RPMI8226 (cell line): ENCODE data around the gene FABP1.

ENCODE experiments used
- DNase-seq: peaks from one replicate; pipeline ENCODE4 v3.0.0-alpha.2; 2015

Gene FABP1

DNA sequence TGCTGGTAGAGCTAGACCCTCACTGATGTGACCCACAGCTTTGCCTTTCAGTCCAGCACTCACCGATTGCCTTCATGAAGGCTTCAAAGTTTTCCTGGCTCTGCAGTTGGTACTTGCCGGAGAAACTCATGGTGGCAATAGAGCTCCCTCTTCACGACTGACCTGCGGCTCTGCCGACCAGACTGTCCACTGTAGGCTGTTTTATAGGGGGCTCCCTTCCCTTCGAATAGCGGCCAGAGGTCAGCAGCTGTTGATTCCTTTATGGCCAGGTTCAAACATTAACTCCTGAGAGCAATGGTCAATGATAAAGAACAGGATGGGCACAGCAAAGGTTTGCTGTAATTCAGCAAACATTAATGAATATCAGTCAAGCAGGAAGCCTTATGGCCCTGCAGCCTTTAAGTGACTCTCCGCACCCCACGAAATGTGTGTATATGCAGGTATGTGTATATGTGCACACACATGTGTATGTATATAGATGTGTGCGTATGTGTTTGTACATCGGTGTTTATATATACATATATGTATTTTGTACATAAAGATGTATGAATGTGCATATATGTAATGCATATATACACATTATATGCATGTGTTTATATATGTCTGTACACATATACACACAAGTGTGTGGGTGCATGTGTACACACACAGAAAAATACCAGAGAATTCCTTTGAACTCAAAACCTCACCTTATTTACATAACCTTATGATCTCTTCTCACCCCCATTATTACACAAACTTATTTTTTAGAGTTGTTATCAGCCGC, at the start of gene FABP1:
Gene FABP1 (minus strand): TSS at position 175 of the 766 bp plus-strand sequence. CDS start 45 bp downstream, at position 130.
- DNase-seq, result no peak

DNA sequence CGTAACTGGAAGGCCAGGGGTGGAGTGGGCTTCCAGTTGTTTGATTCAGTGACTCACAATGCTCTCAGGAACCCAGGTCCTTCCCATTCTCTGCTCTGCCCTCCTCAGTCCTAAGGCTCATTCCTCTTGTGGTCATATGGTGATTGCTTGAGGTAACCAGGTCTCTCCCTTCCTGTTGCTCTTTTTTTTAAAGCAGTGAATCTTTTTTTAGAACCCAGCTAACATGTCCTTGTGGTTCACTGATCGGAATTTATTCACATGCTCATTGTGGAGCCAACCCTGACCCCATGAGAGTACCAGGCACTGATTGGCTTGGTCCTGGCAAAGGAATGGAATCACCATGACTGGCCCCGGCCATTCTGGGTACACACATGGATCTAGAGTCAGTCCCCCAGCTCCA, 49.7 kb upstream of the FABP1 start:
- no peak for DNase-seq

DNA sequence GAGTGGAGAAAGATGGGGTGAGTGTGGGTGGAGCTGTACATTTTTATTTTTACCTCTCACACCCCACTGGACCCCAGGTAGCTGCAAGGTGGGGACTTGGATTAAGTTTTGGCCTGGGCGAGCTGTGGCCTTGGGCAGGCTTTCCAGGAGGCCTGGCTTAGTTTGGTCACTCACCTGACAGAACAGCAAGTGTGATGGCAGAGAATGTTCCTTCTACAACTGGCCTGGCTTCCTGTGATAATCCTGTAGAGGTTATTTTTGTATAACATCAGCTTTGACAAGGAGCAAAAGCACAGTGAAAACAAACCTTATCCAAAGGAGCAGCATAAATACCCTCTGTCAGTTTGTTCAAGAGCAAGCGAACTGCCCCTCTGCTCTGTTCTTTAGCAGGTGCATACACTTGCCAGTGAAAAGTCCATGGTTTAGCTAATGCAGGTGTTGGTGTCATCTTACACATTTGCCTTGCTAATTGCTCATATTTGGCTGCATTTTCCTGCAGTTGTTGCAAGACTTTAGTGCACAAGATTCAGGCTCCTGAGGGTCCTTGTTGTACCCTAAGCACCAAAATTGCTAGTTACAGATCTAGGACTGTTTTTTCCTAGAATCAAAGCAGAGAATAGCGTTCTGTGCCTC, 48.6 kb upstream of the FABP1 start:
- no peak for DNase-seq

DNA sequence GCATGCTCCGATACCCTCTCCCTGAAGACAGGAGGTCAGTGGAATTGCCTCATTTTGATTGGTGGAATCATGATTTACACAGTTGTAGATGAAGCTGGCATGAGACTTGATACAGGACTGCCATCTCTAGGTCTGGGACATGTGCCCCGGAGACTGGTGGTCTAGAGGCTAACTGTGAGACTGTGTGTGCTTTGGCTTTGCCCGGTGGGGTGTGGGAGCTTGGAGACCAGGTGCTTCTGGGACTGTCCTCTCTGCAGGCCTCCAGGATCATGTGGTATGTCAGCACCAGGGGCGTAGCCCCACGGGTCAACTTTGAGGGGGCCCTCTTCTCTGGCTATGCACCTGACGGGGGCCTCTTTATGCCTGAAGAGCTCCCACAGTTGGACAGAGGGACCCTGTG, 45.0 kb upstream of the FABP1 start:
- no peak for DNase-seq

DNA sequence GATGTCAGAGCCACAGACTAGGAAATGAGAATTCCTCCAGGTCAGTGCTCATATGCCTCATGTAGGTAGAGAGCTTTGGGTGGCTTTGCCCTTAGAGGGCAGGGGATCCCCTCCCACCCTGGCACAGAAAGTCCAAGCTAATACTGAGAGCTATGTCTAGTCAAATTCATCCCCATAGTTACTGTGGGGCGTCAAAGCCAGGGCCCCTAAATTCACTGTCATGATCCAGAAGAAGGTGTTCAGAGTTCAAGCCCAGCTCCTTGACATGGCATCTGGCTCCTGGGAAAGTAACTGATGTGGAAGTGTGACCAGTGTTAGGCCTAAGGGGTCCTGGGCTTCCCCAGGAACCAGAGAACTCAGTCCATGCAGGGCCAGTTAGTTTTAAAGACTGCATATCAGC, 44.1 kb upstream of the FABP1 start:
- DNase-seq, result no peak

DNA sequence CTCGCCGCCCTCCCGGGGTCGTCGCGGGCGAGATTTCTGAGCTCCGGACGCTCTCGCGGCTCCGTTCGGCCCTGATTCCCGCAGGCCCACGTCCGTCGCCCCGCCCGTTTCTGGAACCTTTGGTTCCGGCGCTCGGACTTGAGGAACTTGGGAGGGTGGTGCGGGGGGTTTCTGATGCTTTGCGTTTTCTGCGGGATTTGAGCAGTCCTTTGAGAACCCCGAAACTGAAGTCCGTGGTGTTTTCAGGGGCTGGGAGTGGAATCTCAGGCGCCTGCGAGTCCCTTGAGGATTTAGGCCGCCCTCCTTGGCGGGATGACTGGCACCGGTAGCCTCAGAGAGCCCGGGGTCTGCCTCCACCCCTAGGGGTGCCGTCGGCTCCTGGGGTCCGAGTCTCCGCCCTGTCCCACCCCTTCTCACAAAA, 42.6 kb upstream of the FABP1 start:
- no peak for DNase-seq

DNA sequence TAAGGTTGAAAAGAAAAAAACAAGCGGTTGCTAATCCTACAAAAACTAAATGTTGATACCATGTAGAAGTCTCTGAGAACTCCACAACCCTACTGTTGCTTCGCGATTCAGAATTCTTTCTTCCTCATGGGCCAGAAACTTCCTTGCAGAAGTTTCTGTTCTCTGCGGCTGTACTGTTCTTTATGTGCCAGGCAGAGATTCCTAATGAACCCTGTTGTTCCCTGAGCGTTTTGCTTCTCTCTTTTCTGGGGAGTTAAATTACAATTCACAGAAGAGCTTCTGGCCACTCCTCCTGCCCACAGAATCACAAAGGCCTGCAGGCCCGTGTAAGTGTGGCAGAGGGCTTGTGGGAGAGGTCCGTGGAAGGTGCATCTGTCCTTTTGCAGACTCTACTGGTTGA, 40.5 kb upstream of the FABP1 start:
- no peak for DNase-seq

DNA sequence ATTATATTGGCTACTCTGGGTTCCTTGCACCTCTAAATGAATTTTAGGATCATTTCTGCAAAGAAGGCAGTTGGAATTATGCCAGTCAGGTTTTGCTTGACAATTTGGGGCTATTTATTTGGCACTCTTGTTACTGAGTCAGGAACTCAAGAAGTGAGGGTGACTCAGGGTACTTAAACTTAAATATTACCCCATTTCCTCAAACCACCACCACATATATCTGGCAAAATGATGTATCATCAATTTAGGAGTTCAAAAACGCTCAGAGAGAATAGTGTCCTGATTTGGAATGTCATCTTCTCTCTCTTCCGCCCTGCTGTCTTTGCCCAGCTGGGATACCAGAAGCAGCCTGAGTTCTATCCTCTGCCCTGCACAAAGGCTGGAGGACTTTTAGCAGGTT, 39.9 kb upstream of the FABP1 start:
- DNase-seq, result no peak

DNA sequence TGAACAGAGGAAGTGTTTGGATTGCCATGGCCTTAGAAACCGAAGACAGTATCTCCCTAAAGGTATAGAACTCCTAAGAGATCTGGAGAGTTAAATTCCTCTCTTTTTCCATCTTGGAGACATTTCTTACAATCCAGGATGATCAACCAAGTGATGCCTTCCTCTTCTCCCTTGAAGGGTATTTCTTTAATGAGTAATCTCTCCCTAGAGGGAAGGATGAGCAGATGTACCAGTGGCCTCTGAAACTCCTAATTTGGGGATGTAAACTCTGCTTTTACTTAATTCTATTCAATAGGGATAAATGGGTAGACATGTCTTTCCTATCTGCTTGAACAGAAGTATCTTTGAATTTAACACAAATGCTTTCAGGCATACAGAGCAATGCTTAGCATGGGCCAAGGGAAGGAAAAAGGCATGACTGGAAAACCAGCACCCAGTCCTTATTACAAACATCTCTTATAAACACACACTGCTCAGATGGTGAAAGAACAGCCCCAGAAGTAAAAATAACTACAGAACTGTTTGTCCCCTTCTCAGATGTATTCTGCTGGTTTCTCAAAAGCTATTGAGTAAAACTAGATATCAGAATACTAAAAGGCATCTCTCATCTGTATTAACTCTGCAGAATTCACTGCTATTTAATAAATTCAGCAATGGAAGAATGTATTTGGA, 37.6 kb upstream of the FABP1 start:
- no peak for DNase-seq

DNA sequence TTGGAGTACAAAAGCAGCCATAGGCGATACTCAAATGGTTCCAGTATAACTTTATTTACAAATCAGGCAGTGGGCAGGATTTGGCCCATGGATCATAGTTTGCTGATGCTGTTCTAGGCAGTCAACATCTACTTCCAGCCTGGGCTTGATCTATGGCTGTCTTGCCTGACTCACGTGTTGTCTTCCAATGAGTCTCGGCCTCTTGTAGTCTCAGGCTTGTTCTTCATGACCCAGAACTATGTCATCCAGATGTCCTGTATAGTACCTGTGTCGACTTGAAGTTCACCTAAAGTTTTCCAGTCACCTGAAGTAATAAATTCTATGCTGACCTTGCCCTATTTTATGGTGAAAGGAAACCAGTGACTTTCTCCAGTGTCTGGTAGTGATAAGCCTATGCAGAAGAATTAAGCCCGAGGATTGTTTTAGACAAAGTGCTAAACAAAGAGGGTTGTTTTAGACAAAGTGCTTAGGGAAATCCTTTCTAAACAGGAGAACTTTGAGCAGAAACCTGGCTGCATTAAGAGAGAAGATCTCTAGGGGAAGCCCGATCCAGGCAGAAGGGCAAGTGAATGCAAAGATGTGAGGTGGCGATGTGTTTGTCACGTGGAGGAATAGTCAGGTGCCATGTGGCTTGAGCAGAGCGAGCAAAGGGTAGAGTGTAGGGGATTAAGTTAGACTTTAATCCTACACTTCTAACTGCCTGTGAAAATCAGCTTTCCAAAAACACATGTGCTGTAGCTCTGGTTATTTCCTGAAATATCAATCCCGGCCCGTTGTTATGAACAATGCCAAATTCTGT, 33.8 kb upstream of the FABP1 start:
- no peak for DNase-seq

DNA sequence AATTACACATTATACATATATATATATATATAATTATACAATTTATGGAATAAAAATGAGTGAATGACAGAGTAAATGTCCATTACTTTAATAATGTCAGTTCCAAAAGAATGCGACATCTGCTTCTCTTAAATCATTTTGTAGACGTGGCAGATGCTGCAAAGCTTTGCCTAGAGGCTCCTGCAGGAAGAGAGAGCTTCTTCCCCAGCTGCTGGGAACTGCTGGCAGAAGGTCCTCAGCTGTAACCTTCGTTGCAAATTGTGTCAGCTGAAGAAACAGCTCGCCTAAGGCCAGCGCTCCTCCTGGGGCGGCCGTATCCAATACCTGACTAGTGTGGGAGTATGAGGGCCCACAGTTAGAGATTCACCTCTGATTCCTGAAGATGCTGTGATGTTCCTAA, 32.7 kb upstream of the FABP1 start:
- DNase-seq, result no peak

DNA sequence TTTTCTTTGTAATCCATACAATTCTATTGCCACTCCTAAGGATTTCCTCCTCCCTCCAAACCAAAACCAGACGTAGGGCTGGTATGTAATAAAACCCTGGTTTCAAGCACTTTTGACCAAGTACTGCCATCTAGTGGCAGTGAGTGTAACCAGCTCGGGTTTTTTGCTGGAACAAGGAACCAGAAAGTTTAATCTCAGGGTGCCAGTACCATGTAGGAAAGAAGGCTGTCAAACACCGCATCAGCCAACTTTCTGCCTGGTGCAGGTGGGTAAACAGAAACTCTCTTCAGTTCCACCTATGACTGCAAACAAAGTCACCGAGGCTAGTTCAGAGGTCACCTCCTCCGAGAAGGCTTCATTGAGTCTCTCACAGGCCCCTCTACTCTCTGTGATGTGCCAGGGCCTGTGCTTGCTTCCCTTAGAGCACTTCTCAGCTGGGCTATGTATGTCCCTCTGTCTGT, 32.1 kb upstream of the FABP1 start:
- DNase-seq, result peak; percentile 61

DNA sequence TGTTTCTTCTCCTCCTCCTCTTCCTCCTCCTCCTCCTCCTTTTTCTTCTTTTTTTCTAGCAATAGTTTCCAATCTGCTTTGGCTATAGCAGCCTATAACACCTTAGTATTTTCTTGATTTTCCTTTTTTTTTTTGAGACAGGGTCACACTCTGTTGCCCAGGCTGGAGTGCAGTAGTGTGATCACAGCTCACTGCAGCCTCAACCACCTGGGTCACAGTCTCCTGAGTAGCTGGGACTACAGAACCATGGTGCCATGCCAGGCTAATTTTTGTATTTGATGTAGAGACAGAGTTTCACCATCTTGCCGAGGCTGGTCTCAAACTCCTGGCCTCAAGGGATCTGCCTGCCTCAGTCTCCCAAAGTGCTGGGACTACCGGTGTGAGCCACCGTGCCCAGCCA, 31.6 kb upstream of the FABP1 start:
- DNase-seq, result no peak

DNA sequence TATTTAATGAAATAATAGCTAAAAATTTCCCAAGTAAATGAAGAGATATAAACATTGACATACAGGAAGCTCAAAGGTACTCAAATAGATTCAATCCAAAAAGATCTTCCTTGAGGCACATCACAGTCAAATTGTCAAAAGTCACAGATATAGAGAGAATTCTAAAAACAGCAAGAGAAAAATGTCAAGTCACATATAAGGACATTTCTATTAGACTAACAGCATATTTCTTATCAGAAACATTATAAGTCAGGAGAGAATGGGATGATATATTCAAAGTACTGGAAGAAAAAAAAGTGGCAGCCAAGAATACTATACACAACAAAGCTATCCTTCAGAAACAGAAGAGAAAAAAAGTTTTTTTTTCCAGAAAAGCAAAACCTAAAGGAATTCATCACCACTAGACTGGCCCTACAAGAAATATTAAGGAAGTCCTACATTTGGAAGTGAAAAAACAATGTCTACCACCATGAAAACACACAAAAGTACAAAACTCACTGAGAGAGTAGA, 21.1 kb upstream of the FABP1 start:
- no peak for DNase-seq

DNA sequence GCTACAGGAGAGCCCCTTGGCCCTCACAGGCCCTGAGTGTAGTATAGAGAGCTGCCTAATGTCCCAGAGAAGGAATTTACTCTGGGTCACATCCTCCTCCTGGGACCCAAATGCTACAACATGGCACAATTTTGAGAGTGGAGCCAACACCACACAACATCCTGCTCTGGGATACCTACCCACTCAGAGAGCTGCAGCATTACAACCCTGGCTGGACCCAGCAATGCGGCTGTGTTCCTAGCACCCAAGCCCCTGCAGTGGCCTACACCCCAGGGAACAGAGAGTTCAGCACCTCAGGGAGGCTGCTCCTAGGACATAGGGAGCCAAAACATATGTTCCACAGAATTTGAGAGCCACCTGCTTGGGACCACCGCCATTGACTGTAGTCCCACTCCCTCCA, 19.3 kb upstream of the FABP1 start:
- DNase-seq, result no peak

DNA sequence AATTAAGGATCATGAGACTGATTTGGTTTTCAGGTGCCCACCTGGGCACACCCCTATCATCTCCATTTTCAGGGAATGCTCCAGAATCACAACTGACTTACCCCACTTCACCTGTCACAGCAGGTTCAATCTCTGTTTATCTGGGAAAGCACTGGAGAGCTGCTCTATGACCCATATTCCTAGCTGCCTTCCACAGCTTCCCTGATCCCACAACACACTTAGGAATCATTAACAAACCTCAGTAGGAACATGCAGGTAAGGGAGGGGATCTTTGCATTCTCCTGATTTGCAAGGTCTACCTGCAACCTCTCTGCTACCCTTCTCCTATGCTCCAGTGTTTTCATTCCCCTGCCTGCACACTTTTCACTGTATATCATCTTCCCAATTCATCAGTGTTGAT, 18.7 kb upstream of the FABP1 start:
- DNase-seq, result no peak

DNA sequence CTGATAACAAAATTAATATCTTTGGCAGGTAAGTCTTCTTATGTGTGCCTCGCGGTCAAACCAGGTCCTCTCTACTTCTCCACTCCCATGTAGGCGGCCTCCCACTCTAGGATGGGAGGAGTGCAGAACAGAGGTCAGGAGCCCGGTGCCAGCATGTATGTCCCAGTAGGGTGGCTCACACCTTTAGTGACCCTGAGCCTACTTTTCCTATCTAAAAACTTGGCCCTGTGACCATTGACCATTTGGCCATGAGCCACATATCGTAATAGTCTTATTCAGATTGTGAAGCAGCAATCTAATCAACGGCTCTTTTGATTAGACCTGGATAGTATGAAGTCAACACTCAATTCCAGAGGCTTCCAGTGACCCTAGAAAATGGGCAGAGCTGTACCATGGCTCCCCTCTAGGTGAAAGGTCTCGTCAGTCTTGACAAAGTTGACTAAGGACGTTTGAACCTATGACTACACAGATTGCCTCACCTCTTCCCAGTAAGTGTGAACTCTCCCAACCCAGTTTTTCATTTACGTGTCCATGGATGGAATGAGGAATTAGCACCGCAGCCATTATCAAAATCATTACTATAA, 17.1 kb upstream of the FABP1 start:
- no peak for DNase-seq

DNA sequence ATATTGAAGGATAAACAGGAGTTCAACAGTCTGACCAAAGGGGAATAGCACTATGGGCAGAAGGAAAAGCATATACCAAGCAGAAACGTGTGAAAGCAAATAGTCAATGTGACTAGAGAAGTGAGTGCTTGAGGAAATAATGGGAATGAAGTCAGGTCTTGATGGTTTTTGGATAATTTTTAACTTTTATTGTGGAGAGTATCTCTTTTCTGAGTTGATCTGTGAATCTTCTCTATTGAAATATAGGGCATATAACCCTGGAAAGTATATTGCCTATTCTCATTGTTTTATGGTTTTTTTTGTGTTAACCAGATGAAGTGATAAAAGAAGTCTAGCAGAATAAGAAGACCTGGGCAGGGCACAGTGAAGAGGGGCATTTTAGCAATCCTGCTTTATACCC, 16.4 kb upstream of the FABP1 start:
- DNase-seq, result no peak

DNA sequence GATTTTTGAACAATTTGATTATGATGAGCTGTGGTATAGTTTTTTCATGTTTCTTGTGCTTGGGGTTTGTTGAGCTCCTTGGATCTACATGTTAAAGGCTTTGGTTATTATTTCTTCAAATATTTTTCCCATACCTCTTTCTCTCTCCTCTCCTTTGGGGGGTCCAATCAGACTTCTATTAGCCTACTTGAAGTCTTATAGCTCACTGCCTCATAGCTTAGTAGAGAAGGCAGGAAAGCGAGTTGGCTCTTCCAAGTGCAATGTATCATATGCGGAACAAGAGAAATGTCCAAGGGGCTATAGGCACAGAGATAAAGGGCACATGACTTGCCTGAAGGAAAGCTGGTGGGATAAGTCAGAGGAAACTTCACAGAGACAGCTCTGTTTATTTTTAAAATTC, 14.1 kb upstream of the FABP1 start:
- no peak for DNase-seq

DNA sequence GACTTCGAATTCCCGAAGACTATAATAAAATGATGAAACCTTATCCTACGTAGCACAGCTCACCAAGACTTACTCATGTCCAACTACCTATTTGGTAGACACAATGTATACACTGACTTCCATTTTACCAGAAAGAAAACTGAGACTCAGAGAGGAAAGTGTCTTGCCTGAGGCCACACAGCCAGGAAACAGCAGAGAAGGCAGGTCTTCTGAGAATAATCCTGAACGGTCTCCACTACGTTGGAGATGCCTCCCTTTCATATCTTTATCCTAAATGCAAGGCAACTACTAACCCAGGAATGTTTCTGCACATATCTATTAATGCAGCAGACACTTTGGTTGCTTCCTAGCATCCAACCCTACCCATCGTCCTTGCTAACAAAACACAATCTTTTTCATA, 11.9 kb upstream of the FABP1 start:
- no peak for DNase-seq

DNA sequence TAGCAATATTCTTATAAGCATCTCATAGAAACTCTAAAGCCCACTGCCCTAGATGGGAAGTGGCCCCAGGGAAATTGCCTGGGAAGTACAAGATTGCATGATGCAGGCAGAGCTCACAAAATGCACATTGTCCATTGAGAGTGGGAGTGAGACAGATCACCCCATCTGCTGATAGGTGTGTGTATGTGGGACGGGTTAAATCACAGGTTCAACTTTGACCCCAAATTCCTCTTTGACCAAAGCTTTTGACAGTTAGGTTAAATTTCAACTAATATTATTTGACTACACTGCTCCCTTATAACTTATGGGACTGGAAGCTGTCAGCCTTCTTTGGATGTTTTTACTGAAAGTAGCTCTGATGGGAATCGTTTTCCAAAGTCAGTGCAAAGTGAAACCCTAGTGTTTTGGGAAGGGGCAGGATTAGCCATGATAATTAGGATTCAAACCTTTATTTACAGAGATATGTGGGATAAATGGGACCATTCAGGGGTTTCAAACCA, 11.4 kb upstream of the FABP1 start:
- no peak for DNase-seq

DNA sequence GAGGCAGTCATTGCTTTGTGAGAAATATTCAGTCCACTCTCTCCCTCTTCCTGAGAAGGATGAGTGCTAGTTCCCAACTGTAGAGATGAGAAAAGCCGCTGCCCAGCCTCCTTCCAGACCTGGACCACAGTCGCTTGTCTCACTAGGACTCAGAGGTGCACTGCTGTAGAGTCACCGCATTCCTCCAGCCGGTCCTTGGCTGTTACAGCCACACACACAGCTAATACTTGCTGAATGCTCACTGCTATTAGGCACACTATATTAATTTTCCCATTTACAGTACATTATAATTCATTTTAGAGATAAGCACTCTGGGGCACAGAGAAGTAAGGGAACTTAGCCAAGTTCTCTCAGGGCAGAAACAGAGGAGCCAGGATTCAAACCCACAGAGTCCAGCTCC, 10.0 kb upstream of the FABP1 start:
- DNase-seq, result no peak

DNA sequence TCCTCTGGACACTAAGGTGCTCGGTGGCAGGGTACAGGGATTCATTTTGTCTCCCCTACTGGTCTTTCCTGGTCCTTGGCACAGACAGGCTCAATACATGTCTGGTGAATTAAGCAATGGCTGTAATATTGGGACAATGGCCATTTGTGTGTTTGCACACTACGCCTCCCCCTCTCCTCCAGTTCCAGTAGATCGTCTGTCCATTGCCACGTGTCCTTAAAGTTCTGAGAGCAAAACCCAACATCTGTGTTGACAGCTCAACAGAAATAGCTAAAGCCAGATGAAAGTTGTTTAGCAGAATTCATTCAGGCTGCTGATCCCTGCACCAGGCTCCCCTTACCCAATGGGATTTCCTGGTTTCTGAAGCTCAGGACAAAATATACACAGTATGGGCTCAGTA, 9.0 kb upstream of the FABP1 start:
- DNase-seq, result no peak
